ENCODE results near the gene CCDC87. TPM values are rescaled to one million over a fixed set of nuclear protein-coding genes. Genes with fewer than 3 reads are reported as not detected.

CCDC87 gene
- total RNA-seq, 1 experiment from 2014 or later, result 1.1 TPM

DNA sequence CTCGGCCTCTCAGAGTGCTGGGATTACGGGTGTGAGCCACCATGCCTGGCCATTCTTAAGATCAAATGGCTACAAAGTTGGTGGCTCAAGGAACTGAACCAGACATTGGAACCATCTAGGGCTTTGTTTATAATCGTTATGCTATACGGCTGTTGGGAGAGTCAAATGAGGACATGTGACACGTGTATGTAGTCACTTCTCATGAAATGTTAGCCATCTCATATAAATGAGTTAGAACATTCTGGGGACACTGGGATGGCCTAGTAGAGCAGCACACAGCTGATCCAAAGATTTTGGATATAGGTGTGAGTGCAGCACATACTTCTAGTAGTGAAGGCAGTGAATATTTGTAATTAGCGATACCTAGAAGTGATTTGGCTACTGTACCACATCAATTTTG, 39.0 kb upstream of the CCDC87 start:
- Histone ChIP-seq H4K5ac (ENCODE audit: insufficient read length, low read depth, low read length) (no peak overlapping the region), H3K79me2 (ENCODE audit: insufficient read depth, low read length) (peaks cover 29% of the 10 kb centered on the region; the same call in 1 of the 2 replicates), H3K23ac (ENCODE audit: insufficient read length, low read depth, low read length) (no peak overlapping the region), H3K9me3 (ENCODE audit: control insufficient read depth, low read depth, low read length) (no peaks in the 10 kb centered on the region), H4K8ac (replicated peaks; ENCODE audit: insufficient read length, low read depth, low read length) (no peak overlapping the region), H2BK5ac (ENCODE audit: insufficient read length, low read length) (no peak overlapping the region), H3K4me2 (ENCODE audit: insufficient read depth, insufficient read length, low read length) (no peak overlapping the region), H2AK5ac (ENCODE audit: insufficient read length, low read length) (no peak overlapping the region), H3K79me1 (ENCODE audit: insufficient read depth, low read depth, low read length, poor library complexity, severe bottlenecking) (no peaks in the 10 kb centered on the region), H3K56ac (ENCODE audit: insufficient read length, low read depth, low read length) (no peak overlapping the region), H2BK120ac (ENCODE audit: low read depth, low read length, poor library complexity, severe bottlenecking) (no peak overlapping the region), H2BK20ac (ENCODE audit: low read depth, low read length, poor library complexity, severe bottlenecking) (no peak overlapping the region), H3K27ac (ENCODE audit: insufficient read length, low read depth, low read length) (no peak overlapping the region), H4K91ac (ENCODE audit: insufficient read length, low read depth, low read length) (no peak overlapping the region), H3K4ac (ENCODE audit: low read depth, low read length) (no peak overlapping the region), H3T11ph (ENCODE audit: low read length) (no peak overlapping the region), H3K18ac (ENCODE audit: insufficient read length, low read depth, low read length) (no peak overlapping the region), H4K20me1 (ENCODE audit: control insufficient read depth, insufficient read depth, insufficient read length) (no peaks in the 10 kb centered on the region), H3K14ac (ENCODE audit: insufficient read depth, low read length) (no peak overlapping the region), H2BK15ac (ENCODE audit: low read depth, low read length) (no peak overlapping the region), H3K27me3 (ENCODE audit: insufficient read depth, low read length) (no peaks in the 10 kb centered on the region), H2BK12ac (ENCODE audit: insufficient read length, low read depth, low read length) (no peak overlapping the region), H3K4me1 (ENCODE audit: insufficient read depth, low read length) (no peaks in the 10 kb centered on the region), H2AFZ (ENCODE audit: low read length) (no peak overlapping the region), H3K23me2 (ENCODE audit: insufficient read length, low read depth, low read length, poor library complexity, severe bottlenecking) (no peaks in the 10 kb centered on the region), H3K9ac (ENCODE audit: extremely low read depth, insufficient read length, low read length) (no peak overlapping the region)
- TF ChIP-seq, protein P1, sequence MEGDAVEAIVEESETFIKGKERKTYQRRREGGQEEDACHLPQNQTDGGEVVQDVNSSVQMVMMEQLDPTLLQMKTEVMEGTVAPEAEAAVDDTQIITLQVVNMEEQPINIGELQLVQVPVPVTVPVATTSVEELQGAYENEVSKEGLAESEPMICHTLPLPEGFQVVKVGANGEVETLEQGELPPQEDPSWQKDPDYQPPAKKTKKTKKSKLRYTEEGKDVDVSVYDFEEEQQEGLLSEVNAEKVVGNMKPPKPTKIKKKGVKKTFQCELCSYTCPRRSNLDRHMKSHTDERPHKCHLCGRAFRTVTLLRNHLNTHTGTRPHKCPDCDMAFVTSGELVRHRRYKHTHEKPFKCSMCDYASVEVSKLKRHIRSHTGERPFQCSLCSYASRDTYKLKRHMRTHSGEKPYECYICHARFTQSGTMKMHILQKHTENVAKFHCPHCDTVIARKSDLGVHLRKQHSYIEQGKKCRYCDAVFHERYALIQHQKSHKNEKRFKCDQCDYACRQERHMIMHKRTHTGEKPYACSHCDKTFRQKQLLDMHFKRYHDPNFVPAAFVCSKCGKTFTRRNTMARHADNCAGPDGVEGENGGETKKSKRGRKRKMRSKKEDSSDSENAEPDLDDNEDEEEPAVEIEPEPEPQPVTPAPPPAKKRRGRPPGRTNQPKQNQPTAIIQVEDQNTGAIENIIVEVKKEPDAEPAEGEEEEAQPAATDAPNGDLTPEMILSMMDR (conservative IDR thresholded peaks at IDR 0.05), result no peak
- no peak overlapping the region; a peak in 2 of 7 replicates for H3K27ac Mint-ChIP-seq
- peaks cover 44 to 77% (median 65%) of the 10 kb centered on the region in 3 experiments for H3K36me3 Mint-ChIP-seq (ENCODE audit: insufficient read depth in 1 of 3, low read depth in 3 of 3)
- no peaks in the 10 kb centered on the region for H3K9me3 Mint-ChIP-seq
- H3K4me3 Mint-ChIP-seq, result no peak overlapping the region
- H3K4me1 Mint-ChIP-seq, result peaks cover 5 to 8% of the 10 kb centered on the region in 2 experiments; a peak in 3 of 4 replicates
- no peaks in the 10 kb centered on the region for H3K27me3 Mint-ChIP-seq (ENCODE audit: low read depth)
- DNase-seq, result no peak
- WGBS (ENCODE audit: extremely low coverage, insufficient read length, low lambda C conversion rate), result no CpG with 5 or more reads among the region's 6 CpGs

All from H9 (cell line).